HG03378 (cell line): ENCODE results near the gene UBA1.
A peak's percentile ranks its signal among the peaks of the same experiment; 100 is the strongest.

ENCODE experiments used
- ATAC-seq: cut with Tn5 transposase; IDR thresholded peaks from one replicate; pipeline ENCODE4 v1.9.1; 2021; ENCODE audit warnings: mild to moderate bottlenecking, moderate library complexity; ENCODE audit not compliant: unreplicated experiment

UBA1 gene

GRCh38 chrX:47228550-47229270, 35.1 kb downstream of the UBA1 start:
- no peak for ATAC-seq

- no peak for ATAC-seq
Observed at GRCh38 chrX:47229427-47229826, 35.8 kb downstream of the UBA1 start.

DNA sequence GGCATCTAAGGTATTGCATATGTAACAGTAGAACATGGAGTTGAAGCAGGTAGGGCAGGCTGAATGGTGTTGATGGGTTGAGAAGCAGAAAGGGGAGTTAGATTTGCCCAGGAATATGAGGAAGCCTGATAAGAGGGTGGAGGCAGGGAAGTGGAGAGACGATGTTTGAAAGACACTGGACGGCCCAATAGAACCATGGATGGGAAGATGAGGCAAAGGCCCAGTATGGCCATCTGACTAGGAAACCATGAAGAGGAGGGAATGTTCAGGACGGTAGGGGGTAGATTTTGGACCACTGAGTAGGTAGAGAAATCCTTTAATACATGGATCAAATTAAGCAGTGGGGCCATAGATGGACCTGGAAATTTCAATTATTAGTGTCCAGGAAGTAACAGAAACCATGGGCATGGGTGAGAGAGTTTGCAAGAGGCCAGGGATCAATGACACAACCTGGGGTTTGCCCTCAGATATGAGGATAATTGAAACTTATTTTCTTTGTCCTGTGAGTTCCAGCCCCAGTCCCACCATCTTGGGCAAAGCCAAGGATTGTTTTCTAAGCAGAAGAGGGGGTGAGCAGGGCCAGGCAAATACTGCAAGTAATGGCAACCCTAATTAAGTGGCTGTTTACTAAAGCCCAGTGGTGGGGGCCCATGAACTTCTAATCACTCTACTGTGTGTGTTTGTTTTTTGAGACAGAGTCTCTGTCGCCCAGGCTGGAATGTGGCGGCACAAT, 36.7 kb downstream of the UBA1 start:
- ATAC-seq, result no peak

- ATAC-seq, result no peak
Observed at GRCh38 chrX:47231167-47231566, 37.5 kb downstream of the UBA1 start.

DNA sequence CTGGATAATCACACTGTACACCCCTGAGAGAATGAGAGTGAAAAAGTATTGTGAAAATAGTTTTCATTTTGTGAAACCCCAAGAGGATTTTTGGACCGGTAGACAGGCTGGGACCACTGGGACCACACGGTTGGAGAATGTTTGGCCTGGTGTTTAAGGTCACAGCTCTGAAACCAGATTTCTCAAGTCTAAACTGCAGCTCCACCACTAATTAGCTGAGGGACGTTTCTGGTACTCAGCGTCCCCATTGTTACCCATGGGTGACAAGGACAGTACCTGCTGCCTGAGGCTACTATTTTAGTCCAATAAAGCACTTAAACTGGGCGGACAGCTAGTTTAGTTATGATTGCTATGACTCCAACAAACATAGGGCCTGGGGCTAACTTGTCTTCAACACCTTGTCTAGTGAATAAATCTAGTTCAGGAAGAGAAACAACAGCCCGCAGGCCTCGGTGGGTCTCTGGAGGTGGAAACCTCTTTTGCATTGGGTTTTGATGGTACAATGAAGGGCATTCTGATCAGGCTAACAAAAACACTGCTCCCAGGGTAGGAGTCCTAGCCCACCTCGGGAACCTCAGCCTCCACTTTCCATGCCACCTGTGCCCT, 38.7 kb downstream of the UBA1 start:
- no peak for ATAC-seq

- no peak for ATAC-seq
Observed at GRCh38 chrX:47232803-47233332, 39.2 kb downstream of the UBA1 start, which contains the start of gene USP11. USP11 (plus strand) TSS chrX:47233009; CDS start chrX:47233044, 35 bp downstream.

- ATAC-seq, result peak; percentile 78
Observed at GRCh38 chrX:47233333-47234113, 39.9 kb downstream of the UBA1 start.

DNA sequence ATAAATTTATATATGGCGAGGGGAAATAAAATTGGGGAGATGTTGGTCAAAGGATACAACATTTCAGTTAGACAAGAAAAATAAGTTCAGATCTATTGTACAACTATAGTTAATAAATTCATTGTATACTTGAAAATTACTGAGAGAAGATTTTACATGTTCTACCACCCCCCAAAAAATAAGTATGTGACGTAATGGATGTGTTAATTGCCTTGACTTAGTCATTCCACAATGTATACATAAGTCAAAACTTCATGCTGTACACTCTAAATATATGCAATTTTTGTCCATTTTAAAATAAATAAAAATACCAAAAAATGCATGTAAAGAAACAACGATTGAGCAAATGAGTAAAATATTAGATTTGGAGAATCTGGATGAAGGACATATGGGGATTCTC, 41.0 kb downstream of the UBA1 start:
- no peak for ATAC-seq

DNA sequence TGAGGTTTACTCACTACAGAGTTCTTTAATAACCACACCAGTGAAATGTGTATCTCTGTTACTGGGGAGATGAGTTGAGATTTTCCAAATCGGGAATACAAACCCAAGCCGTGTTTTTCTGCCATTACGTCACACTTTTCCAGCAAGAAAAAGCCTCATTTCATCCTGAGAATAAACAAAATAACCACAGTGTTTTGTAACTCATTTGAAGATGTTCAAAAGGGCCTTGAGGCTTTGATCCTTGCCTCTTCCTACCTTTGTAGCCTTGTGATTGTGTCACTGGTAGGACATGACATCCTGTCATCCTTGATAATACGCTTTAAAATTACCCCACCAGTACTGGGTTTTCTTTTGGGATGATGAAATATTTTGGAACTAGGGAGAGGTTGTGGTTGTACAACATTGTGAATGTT, 42.1 kb downstream of the UBA1 start:
- ATAC-seq, result no peak

GRCh38 chrX:47239199-47239598, 45.6 kb downstream of the UBA1 start:
- no peak for ATAC-seq

DNA sequence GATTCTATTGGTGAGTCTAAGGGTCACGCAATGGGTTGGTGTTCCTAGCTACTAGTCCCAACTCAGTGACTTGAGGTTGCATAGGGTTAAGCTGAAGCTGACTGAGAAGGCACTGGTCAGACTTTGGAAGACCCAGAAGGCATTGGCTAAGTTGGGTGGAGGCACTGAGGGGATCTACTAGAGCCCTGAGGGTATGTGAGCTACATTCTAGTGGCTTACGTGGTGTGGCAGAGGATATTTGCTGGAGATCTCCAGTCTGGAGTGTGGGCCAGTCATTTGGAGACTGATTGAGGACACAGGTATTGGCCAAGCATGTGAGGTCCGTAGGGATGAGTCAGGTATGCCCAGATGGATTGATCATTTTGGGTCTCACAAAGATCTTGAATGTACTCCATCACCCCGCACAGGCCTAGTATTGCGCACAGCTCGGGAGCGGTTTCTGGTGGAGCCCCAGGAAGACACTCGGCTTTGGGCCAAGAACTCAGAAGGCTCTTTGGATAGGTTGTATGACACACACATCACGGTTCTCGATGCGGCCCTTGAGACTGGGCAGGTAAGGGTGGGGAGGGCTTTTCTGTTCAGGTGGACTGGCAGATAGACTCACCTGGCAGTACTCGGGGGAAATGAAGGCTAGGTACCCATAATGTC, 46.4 kb downstream of the UBA1 start:
- no peak for ATAC-seq

DNA sequence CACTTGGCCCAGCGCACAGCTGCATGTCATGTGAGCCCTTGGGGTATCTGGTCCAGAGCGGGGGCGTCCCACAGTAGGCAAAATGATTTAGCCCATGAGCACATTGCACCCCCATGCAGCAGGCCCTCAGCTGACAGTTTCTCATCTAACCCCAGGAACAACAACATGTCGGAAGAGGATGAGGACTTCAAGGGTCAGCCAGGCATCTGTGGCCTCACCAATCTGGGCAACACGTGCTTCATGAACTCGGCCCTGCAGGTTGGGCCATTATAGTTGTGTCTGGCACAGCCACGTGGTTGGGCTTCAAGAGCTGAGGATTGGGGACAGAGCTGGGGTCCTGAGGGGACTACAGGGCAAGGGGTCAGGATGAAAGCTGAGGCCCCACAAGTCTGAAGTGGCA, 47.0 kb downstream of the UBA1 start:
- no peak for ATAC-seq

GRCh38 chrX:47241201-47242011, 47.8 kb downstream of the UBA1 start:
- no peak for ATAC-seq

- ATAC-seq, result no peak
Observed at GRCh38 chrX:47242321-47242720, 48.7 kb downstream of the UBA1 start.

DNA sequence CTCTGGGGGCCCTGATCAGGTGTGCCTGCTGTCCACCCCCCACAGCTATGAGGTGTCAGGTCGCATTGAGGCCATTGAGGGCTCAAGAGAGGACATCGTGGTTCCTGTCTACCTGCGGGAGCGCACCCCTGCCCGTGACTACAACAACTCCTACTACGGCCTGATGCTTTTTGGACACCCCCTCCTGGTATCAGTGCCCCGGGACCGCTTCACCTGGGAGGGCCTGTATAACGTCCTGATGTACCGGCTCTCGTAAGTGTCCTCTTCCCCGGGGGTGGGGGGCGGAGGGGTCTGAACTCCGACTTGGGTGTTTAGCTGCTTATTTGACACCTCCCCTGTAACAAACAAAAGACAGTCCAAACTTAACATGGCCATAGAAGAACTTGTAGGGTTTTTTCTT, 49.7 kb downstream of the UBA1 start:
- ATAC-seq, result no peak

- ATAC-seq, result no peak
Observed at GRCh38 chrX:47244676-47245075, 51.0 kb downstream of the UBA1 start.

DNA sequence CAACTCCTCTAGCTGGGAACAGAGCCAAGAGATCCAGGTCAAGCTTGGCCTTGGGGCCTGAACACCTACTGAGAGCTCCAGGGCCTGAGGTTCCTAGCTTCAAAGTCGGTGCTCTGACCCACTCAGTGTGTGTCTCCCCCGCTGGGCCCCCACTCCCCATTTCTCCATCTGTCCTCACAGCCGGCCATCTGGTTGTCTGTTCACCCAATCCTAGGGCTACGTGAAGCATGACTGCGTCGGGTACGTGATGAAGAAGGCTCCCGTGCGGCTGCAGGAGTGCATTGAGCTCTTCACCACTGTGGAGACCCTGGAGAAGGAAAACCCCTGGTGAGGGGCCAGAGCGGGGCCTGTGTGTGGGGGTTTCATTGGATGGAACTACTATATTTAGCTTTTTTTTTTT, 51.5 kb downstream of the UBA1 start:
- ATAC-seq, result no peak

DNA sequence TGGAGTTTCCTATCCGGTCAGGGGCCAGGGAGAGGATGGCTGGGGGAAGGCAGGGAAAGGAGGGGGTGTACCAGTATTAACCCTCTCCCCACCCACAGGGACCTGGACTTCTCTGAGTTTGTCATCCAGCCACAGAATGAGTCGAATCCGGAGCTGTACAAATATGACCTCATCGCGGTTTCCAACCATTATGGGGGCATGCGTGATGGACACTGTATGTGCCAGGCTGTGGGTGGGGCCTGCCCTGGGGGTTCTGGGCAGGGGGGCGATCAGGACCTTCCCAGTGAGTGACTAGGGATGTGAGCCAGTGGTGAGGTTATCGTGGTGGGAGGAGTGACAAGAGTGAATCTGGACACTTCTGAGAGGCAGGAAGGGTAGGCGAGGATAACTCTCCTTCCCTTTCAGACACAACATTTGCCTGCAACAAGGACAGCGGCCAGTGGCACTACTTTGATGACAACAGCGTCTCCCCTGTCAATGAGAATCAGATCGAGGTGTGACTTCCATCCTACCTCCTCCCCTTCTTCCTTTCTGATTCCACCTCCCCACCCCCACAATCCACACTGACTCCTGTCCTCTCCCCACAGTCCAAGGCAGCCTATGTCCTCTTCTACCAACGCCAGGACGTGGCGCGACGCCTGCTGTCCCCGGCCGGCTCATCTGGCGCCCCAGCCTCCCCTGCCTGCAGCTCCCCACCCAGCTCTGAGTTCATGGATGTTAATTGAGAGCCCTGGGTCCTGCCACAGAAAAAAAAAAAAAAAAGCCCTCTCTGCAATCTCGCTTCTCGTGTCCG, 53.8 kb downstream of the UBA1 start:
- no peak for ATAC-seq

DNA sequence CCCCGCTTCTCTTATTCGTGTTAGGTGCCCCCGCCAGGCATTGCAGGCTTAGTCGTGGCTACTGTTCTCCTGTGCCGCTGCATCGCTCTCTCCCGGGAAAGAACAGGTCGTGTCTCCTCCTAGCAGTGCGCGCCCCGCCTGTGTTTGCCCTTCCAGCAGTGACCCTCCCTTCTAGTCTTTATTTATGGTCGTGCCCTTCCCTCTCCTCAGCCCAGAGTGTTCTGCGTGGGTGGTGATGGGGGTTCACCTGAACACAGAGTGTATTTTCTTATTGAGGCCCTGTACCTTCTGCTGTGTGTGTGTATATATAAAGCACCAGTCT, 54.3 kb downstream of the UBA1 start:
- no peak for ATAC-seq
